HepG2 (cell line): ENCODE data around the gene RAC3. TPM values are rescaled to one million over a fixed set of nuclear protein-coding genes. Genes with fewer than 3 reads are reported as not detected.

ENCODE experiments used
- ASH2L ChIP-seq: fragments of 300-600, 200-600 bp; sonication (generic); IDR thresholded peaks from 2 replicates; pipeline ENCODE4 v1.7.0; 2017; ENCODE audit warnings: low read depth, mild to moderate bottlenecking, moderate library complexity, mixed read lengths, low read length; ENCODE audit not compliant: insufficient read length
- CTCF ChIP-seq: sonication (generic); formaldehyde crosslinking; IDR thresholded peaks from 2 replicates; pipeline ENCODE4 v1.5.0; 2020; ENCODE audit warnings: mild to moderate bottlenecking, missing genetic modification reagents, moderate library complexity
- ELF1 ChIP-seq: sonication (generic); formaldehyde crosslinking; IDR thresholded peaks from 2 replicates; pipeline ENCODE4 v1.4.0; 2020; ENCODE audit warnings: missing genetic modification reagents
- EP300 ChIP-seq, 3 experiments: sonication (generic) in 1 of 3; formaldehyde crosslinking in 1 of 3; IDR thresholded peaks; 2 replicates each; pipeline versions ENCODE4 v1.5.1 to v1.6.1; 2011 to 2020; ENCODE audit warnings: low read depth in 2 of 3, low read length in 2 of 3, borderline replicate concordance in 1 of 3, improper control_type of control experiment in 1 of 3, mild to moderate bottlenecking in 1 of 3, missing genetic modification reagents in 1 of 3, moderate library complexity in 1 of 3
- GMEB1 ChIP-seq: sonication (generic); formaldehyde crosslinking; IDR thresholded peaks from 2 replicates; pipeline ENCODE4 v1.5.1; 2020; ENCODE audit warnings: missing genetic modification reagents, mild to moderate bottlenecking, borderline replicate concordance
- NCOR1 ChIP-seq: fragments of 200-600 bp; sonication (generic); IDR thresholded peaks from 2 replicates; pipeline ENCODE4 v1.7.0; 2017; ENCODE audit warnings: antibody characterized with exemption, low read length, borderline replicate concordance
- NFYB ChIP-seq: sonication (generic); formaldehyde crosslinking; IDR thresholded peaks from 2 replicates; pipeline ENCODE4 v1.4.0; 2020; ENCODE audit warnings: missing genetic modification reagents
- RCOR2 ChIP-seq: IDR thresholded peaks from 2 replicates; pipeline ENCODE4 v1.6.1; 2016; ENCODE audit warnings: missing biosample characterization, missing genetic modification reagents
- RELA ChIP-seq: sonication (generic); formaldehyde crosslinking; IDR thresholded peaks from 2 replicates; pipeline ENCODE4 v1.4.0; 2020; ENCODE audit warnings: missing genetic modification reagents
- SOX13 ChIP-seq, 3 experiments: fragments of 450-650 bp in 1 of 3; sonication (generic) in 1 of 3; formaldehyde crosslinking in 1 of 3; IDR thresholded peaks in 2 of 3; conservative IDR thresholded peaks in 1 of 3; 2 replicates each; pipeline versions ENCODE4 v1.5.0 to v1.6.1; 2016 to 2020; ENCODE audit warnings: antibody characterized with exemption in 1 of 3, mild to moderate bottlenecking in 1 of 3, missing compliant biosample characterization in 1 of 3, missing genetic modification reagents in 1 of 3, moderate library complexity in 1 of 3
- XRCC5 ChIP-seq: fragments of 200-400 bp; formaldehyde crosslinking; optimal IDR thresholded peaks from 2 replicates; pipeline ENCODE3; 2017; ENCODE audit warnings: mild to moderate bottlenecking, low read length
- ZBTB40 ChIP-seq, 2 experiments: fragments of 450-650 bp in 1 of 2; sonication (generic) in 1 of 2; formaldehyde crosslinking in 1 of 2; IDR thresholded peaks; 2 replicates each; pipeline versions ENCODE4 v1.6.1 to v1.8.0; 2016 to 2022; ENCODE audit warnings: antibody characterized with exemption in 1 of 2, mild to moderate bottlenecking in 1 of 2, missing genetic modification reagents in 1 of 2
- ZC3H13 ChIP-seq: sonication (generic); formaldehyde crosslinking; IDR thresholded peaks from 2 replicates; pipeline ENCODE4 v1.8.1; 2023; ENCODE audit warnings: mild to moderate bottlenecking, missing genetic modification reagents, moderate library complexity
- ZNF33A ChIP-seq: sonication (generic); formaldehyde crosslinking; IDR thresholded peaks from 2 replicates; pipeline ENCODE4 v1.5.1; 2020; ENCODE audit warnings: missing genetic modification reagents, mild to moderate bottlenecking, moderate library complexity, borderline replicate concordance
- polyA plus RNA-seq, 8 experiments: library from polyadenylated mRNA; depleted of rRNA in 3 of 8; stranded (reverse) in 7 of 8; unstranded in 1 of 8; fragments of >200 nt; fragmentation: Illumina TruSeq in 4 of 8; extraction: Trizol in 4 of 8; gene quantifications; 2 replicates each; pipeline versions ENCODE4 v1.2.1 to v1.2.3, GENCODE V29; 2011 to 2016; ENCODE audit warnings: low read depth in 4 of 8, missing spikeins in 1 of 8, mixed read lengths in 1 of 8; ENCODE audit not compliant: insufficient read depth in 1 of 8
- total RNA-seq, 5 experiments: library from RNA; depleted of rRNA; stranded (reverse); fragments of >200 nt; fragmentation: Illumina TruSeq; extraction: Trizol; gene quantifications; 2 replicates each; pipeline ENCODE4 v1.2.3, GENCODE V29; 2016; ENCODE audit warnings: low read depth in 1 of 5

The RAC3 gene
- total and polyA plus RNA-seq, 2 of the 13 experiments (the other 11 are each of a cell fraction or from before 2014, with no cell fraction given), result 10.5 to 21.3 TPM

- TF ChIP-seq GMEB1 (CRISPR knock-in tag) (no peak), ELF1 (CRISPR knock-in tag) (no peak), CTCF (CRISPR knock-in tag) (peak; percentile 57), ZBTB40 (IDR thresholded peaks at IDR 0.05) (no peak), ZBTB40 (CRISPR knock-in tag; IDR thresholded peaks at IDR 0.05) (no peak), ZC3H13 (CRISPR knock-in tag) (peak; percentile 76), NCOR1 (no peak), SOX13 (IDR thresholded peaks at IDR 0.05) (no peak), SOX13 (CRISPR knock-in tag; conservative IDR thresholded peaks at IDR 0.05 in 1 of 2, IDR thresholded peaks at IDR 0.05 in 1 of 2) (no peak; a peak in 1 of 4 replicates), RELA (CRISPR knock-in tag) (0 out of 2 replicates have a peak, but pooled peaks have one; percentile 39), EP300 (IDR thresholded peaks at IDR 0.05; ENCODE audit: low read depth in 2 of 2, low read length in 2 of 2) (no peak), EP300 (CRISPR knock-in tag; IDR thresholded peaks at IDR 0.05; ENCODE audit: borderline replicate concordance) (no peak), ZNF33A (CRISPR knock-in tag) (no peak), ASH2L (peak; percentile 18), NFYB (CRISPR knock-in tag) (no peak), RCOR2 (CRISPR knock-in tag) (no peak), XRCC5 (no peak)
Observed at GRCh38 chr17:82018152-82018988, 13.1 kb upstream of the RAC3 start (continued).
